ENCODE measurements around the gene U2AF1L4. TPM values are rescaled to one million over a fixed set of nuclear protein-coding genes. Genes with fewer than 3 reads are reported as not detected.

The U2AF1L4 gene
- total and polyA plus RNA-seq, 10 of the 15 experiments (the other 5 are each of a cell fraction or from before 2014, with no cell fraction given): 7.9 to 21.6 (median 15.1) TPM

GRCh38 chr19:35742121-35742724 is 3.0 kb downstream of the U2AF1L4 start, which contains the start of gene IGFLR1:
Gene IGFLR1, minus strand, starts transcription at chr19:35742452. Its CDS starts 1,272 bp downstream, at chr19:35741180.
- Histone ChIP-seq H3K4me3 (peak within 1 kb of the TSS; percentile 83), H3K9ac (ENCODE audit: control insufficient read depth, insufficient read depth, low read length) (peak within 1 kb of the TSS; percentile 88), H4K20me1 (ENCODE audit: control insufficient read depth, insufficient read depth) (no peaks in the 10 kb centered on the region), H3K4me2 (ENCODE audit: control insufficient read depth, insufficient read depth) (peak within 1 kb of the TSS; percentile 99), H3K27me3 (replicated peaks in 1 of 2; ENCODE audit: control insufficient read depth in 2 of 2, insufficient read depth in 2 of 2, low read length in 1 of 2) (no peaks in the 10 kb centered on the region), H3K27ac (ENCODE audit: control insufficient read depth, insufficient read depth) (peak within 1 kb of the TSS; percentile 99), H3K9me3 (replicated peaks; ENCODE audit: control insufficient read depth, insufficient read depth, low read length) (no peaks in the 10 kb centered on the region), H3K4me1 (ENCODE audit: control insufficient read depth, insufficient read depth, low read length) (peaks cover 32% of the 10 kb centered on the region), H2AFZ (ENCODE audit: control insufficient read depth, low read depth, low read length) (peak within 1 kb of the TSS; percentile 54), H3K79me2 (ENCODE audit: control insufficient read depth, insufficient read depth, low read length) (peaks cover 28% of the 10 kb centered on the region), H3K36me3 (ENCODE audit: control insufficient read depth in 2 of 2, insufficient read depth in 2 of 2, low read length in 1 of 2) (peaks cover 4 to 18% of the 10 kb centered on the region in 2 experiments; a peak in 2 of 4 replicates)
- BruUV-seq (replicated peaks): no TSS peak
- ChIA-PET RAD21 (ENCODE audit: unreplicated experiment) (interaction anchor here (1.1 to 1.7 kb wide), 7 partner anchors 24 to 189 kb away, joined by 3 to 9 read pairs (median 7); no protein-coding TSS in a partner anchor), POLR2A (interaction anchor here (0.9 to 7.1 kb wide), 6 partner anchors 15 to 50 kb away, joined by 4 to 91 read pairs (median 8); partner anchors contain the start of gene KMT2B), SMC1A (ENCODE audit: uncharacterized antibody, unreplicated experiment) (interaction anchor here (0.6 to 1.6 kb wide), 4 partner anchors 29 to 311 kb away, joined by 3 to 9 read pairs (median 6); no protein-coding TSS in a partner anchor), CTCF (interaction anchor here (0.7 to 4.3 kb wide), 3 partner anchors 29 to 190 kb away, joined by 3 to 18 read pairs (median 3); no protein-coding TSS in a partner anchor)
- intact Hi-C loops (cut with micrococcal nuclease; ENCODE audit: unreplicated experiment) (no loop called here), in situ Hi-C loops (cut with MboI) (no loop called here)
- WGBS (ENCODE audit: insufficient coverage, insufficient replicate concordance, low lambda C conversion rate, missing lambda C conversion rate): 3% methylated on average over 9 of the region's 9 CpGs
- ATAC-seq (peak; percentile 29), FAIRE-seq (peak; percentile 99), DNase-seq (ENCODE audit: low read depth, low spot score) (peak; percentile 64)
- TF ChIP-seq POLR2A (IDR thresholded peaks at IDR 0.05; ENCODE audit: low read depth, low read length) (peak; percentile 90), GATAD2B (conservative IDR thresholded peaks at IDR 0.05; ENCODE audit: low read depth) (peak; percentile 75), CHD4 (IDR thresholded peaks at IDR 0.05) (0 out of 2 replicates have a peak, but pooled peaks have one; percentile 28), RUNX3 (IDR thresholded peaks at IDR 0.05; ENCODE audit: low read length) (peak; percentile 99), MXI1 (IDR thresholded peaks at IDR 0.05; ENCODE audit: low read depth, low read length) (peak; percentile 80; the same call in 1 of the 2 replicates), RFX5 (IDR thresholded peaks at IDR 0.05; ENCODE audit: low read depth, low read length) (no peak), EP300 (IDR thresholded peaks at IDR 0.05; ENCODE audit: borderline replicate concordance in 1 of 2, control insufficient read depth in 1 of 2, low read depth in 2 of 2, low read length in 2 of 2) (peak; percentile 86 to 95; a peak in 3 of 4 replicates), IRF4 (IDR thresholded peaks at IDR 0.05; ENCODE audit: low read depth, low read length) (peak; percentile 93), SUPT20H (IDR thresholded peaks at IDR 0.05; ENCODE audit: borderline replicate concordance, control insufficient read depth, low read depth, low read length) (no peak), BHLHE40 (IDR thresholded peaks at IDR 0.05; ENCODE audit: borderline replicate concordance in 1 of 2, low read depth in 2 of 2, low read length in 1 of 2) (peak; percentile 80 to 82), FOS (IDR thresholded peaks at IDR 0.05; ENCODE audit: borderline replicate concordance, extremely low read depth, insufficient read length) (no peak), ZNF207 (IDR thresholded peaks at IDR 0.05; ENCODE audit: borderline replicate concordance) (0 out of 2 replicates have a peak, but pooled peaks have one; percentile 18), E4F1 (IDR thresholded peaks at IDR 0.05; ENCODE audit: borderline replicate concordance, partially characterized antibody) (no peak), SP1 (IDR thresholded peaks at IDR 0.05; ENCODE audit: low read depth, low read length) (peak; percentile 84), SMAD5 (IDR thresholded peaks at IDR 0.05; ENCODE audit: low read depth) (peak; percentile 66; the same call in 1 of the 2 replicates), ZBED1 (IDR thresholded peaks at IDR 0.05; ENCODE audit: borderline replicate concordance) (peak; percentile 64; the same call in 1 of the 2 replicates), SMAD1 (IDR thresholded peaks at IDR 0.05; ENCODE audit: low read depth, partially characterized antibody) (peak; percentile 89), HCFC1 (IDR thresholded peaks at IDR 0.05; ENCODE audit: low read length) (no peak)
- TF ChIP-seq, protein P1, sequence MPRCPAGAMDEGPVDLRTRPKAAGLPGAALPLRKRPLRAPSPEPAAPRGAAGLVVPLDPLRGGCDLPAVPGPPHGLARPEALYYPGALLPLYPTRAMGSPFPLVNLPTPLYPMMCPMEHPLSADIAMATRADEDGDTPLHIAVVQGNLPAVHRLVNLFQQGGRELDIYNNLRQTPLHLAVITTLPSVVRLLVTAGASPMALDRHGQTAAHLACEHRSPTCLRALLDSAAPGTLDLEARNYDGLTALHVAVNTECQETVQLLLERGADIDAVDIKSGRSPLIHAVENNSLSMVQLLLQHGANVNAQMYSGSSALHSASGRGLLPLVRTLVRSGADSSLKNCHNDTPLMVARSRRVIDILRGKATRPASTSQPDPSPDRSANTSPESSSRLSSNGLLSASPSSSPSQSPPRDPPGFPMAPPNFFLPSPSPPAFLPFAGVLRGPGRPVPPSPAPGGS (IDR thresholded peaks at IDR 0.05; ENCODE audit: borderline replicate concordance, insufficient read depth, low read depth, low read length, poor library complexity, severe bottlenecking): peak; percentile 40

Measured in GM12878 (cell line).